Suprapubic skin (tissue), 4 donors: ENCODE results near the gene HOXB7.

Experiments
- CTCF ChIP-seq, 2 donors: fragments of 200-600 bp in 1 of 2; fragments of 450-650 bp in 1 of 2; sonication (generic) in 1 of 2; IDR thresholded peaks; one replicate each; pipeline ENCODE4 v1.5.1; 2016 to 2019; ENCODE audit warnings: antibody characterized with exemption in 2 of 2, mild to moderate bottlenecking in 1 of 2, moderate library complexity in 1 of 2
- EP300 ChIP-seq: sonication (generic); formaldehyde crosslinking; IDR thresholded peaks from one replicate; pipeline ENCODE4 v1.6.1; 2017; ENCODE audit warnings: antibody characterized with exemption
- POLR2A ChIP-seq, 2 donors: fragments of 450-650 bp; IDR thresholded peaks; one replicate each; pipeline ENCODE4 v1.6.1; 2017; ENCODE audit warnings: antibody characterized with exemption in 2 of 2, mild to moderate bottlenecking in 2 of 2, moderate library complexity in 2 of 2
- POLR2AphosphoS5 ChIP-seq, 3 donors: sonication (generic); formaldehyde crosslinking; IDR thresholded peaks; one replicate each; pipeline ENCODE4 v1.6.1; 2017; ENCODE audit warnings: antibody characterized with exemption in 3 of 3

GRCh38 chr17:48563385-48563838 lies 47.4 kb downstream of the HOXB7 start:
- TF ChIP-seq CTCF (IDR thresholded peaks at IDR 0.05) (no peak), POLR2A (IDR thresholded peaks at IDR 0.05) (no peak), POLR2AphosphoS5 (IDR thresholded peaks at IDR 0.05) (no peak), EP300 (no peak)
